ENCODE data around the gene ANKDD1B. TPM values are rescaled to one million over a fixed set of nuclear protein-coding genes. Genes with fewer than 3 reads are reported as not detected.

Gene ANKDD1B
- total and polyA plus RNA-seq, 2 of the 13 experiments (the other 11 are each of a cell fraction or from before 2014, with no cell fraction given), result 0.12 to 0.27 TPM

- TF ChIP-seq GRHL1 (CRISPR knock-in tag; conservative IDR thresholded peaks at IDR 0.05), result no peak
- no peak for TF ChIP-seq ZNF20 (CRISPR knock-in tag; IDR thresholded peaks at IDR 0.05)
- no peak for TF ChIP-seq THAP8 (CRISPR knock-in tag; IDR thresholded peaks at IDR 0.05; ENCODE audit: borderline replicate concordance)
Measured at GRCh38 chr5:75663579-75664284, 52.5 kb downstream of the ANKDD1B start (continued).

DNA sequence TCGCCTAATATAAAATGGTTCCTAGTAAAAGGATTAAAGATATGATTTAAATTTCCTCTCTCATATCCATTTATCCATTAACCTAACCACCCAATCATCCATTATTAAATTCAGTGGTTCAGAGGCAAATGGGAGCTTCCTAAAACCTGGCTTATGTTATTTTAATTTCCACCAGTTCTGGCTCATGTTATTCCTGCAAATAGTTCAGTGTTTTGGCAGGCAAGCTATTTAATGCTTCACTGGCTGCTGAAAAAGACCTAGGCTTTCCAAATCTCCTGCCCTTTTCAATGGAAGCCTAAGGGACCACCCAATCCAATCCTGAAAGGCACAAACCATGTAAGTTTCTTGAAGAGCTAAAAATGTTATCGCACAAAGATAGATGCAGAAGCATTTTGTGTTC is 53.7 kb downstream of the ANKDD1B start:
- ATAC-seq (no peak), DNase-seq (ENCODE audit: low spot score) (no peak), FAIRE-seq (no peak)
- WGBS (ENCODE audit: low lambda C conversion rate), result 49% methylated on average over 2 of the region's 2 CpGs
- intact Hi-C loops (cut with micrococcal nuclease; ENCODE audit: unreplicated experiment), result no loop called here
- CTCF ChIA-PET (ENCODE audit: low intra/inter-chr PET ratio, low total read pairs), result no interaction called here
- POLR2A ChIA-PET, result no interaction called here
- no peak overlapping the region for H3K4me3 ChIP-seq (replicated peaks in 1 of 3; ENCODE audit: insufficient read depth in 1 of 3, low read depth in 2 of 3, low read length in 3 of 3)
- H3K9ac ChIP-seq (ENCODE audit: insufficient read depth, low read depth, low read length), result no peak overlapping the region
- no peak overlapping the region for H3K27ac ChIP-seq (ENCODE audit: extremely low read length, insufficient read depth, low read length)
- H2AFZ ChIP-seq (ENCODE audit: low read length), result no peak overlapping the region
- no peaks in the 10 kb centered on the region; a peak in 1 of 5 replicates for H3K27me3 ChIP-seq (ENCODE audit: control insufficient read depth in 1 of 2, insufficient read depth in 2 of 2, low read length in 2 of 2)
- H3K9me3 ChIP-seq (ENCODE audit: low read length), result no peaks in the 10 kb centered on the region
- TF ChIP-seq HMG20B (CRISPR knock-in tag; conservative IDR thresholded peaks at IDR 0.05), result no peak
- TF ChIP-seq MTF2 (CRISPR knock-in tag; IDR thresholded peaks at IDR 0.05; ENCODE audit: borderline replicate concordance), result no peak
- no peak for TF ChIP-seq ZNF136 (CRISPR knock-in tag; IDR thresholded peaks at IDR 0.05; ENCODE audit: low read depth)
- TF ChIP-seq ZFP36L1 (CRISPR knock-in tag; IDR thresholded peaks at IDR 0.05), result no peak
- TF ChIP-seq, protein P1, sequence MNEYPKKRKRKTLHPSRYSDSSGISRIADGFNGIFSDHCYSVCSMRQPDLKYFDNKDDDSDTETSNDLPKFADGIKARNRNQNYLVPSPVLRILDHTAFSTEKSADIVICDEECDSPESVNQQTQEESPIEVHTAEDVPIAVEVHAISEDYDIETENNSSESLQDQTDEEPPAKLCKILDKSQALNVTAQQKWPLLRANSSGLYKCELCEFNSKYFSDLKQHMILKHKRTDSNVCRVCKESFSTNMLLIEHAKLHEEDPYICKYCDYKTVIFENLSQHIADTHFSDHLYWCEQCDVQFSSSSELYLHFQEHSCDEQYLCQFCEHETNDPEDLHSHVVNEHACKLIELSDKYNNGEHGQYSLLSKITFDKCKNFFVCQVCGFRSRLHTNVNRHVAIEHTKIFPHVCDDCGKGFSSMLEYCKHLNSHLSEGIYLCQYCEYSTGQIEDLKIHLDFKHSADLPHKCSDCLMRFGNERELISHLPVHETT (CRISPR knock-in tag; conservative IDR thresholded peaks at IDR 0.05), result no peak
- no peak for TF ChIP-seq ZNF747 (CRISPR knock-in tag; IDR thresholded peaks at IDR 0.05; ENCODE audit: borderline replicate concordance)
- no TSS peak for BruUV-seq (replicated peaks)
- peaks cover 19% of the 10 kb centered on the region for H3K4me1 ChIP-seq (ENCODE audit: insufficient read depth, low read length)
- H3K4me2 ChIP-seq (ENCODE audit: low read depth, low read length), result no peak overlapping the region
- in situ Hi-C loops (cut with HindIII; ENCODE audit: extremely low pct_ligation_motif_present, low pct_unique_long_range_greater_than_20kb), result no loop called here
- H3K79me2 ChIP-seq (ENCODE audit: insufficient read depth, low read length), result no peaks in the 10 kb centered on the region
- no peaks in the 10 kb centered on the region for H4K20me1 ChIP-seq (ENCODE audit: insufficient read depth, low read length)
- no peaks in the 10 kb centered on the region for H3K36me3 ChIP-seq (replicated peaks in 1 of 2; ENCODE audit: control insufficient read depth in 1 of 2, insufficient read depth in 2 of 2, low read length in 2 of 2)
